GM13976 (cell line): ENCODE data around the gene SH3RF1.

Experiments
- DNase-seq: peaks from one replicate; pipeline ENCODE4 v3.0.0; 2012; ENCODE audit warnings: low spot score
- CTCF ChIP-seq: IDR thresholded peaks from 2 replicates; pipeline ENCODE4 v1.5.1; 2012; ENCODE audit warnings: borderline replicate concordance, mild to moderate bottlenecking; ENCODE audit not compliant: insufficient read depth; ENCODE audit errors: extremely low read depth, missing control alignments, control extremely low read depth
- in situ Hi-C: fragments of 300-500 bp; cut with MboI; formaldehyde crosslinking; loops from one replicate; pipeline ENCODE4 v1.12.0; 2022; ENCODE audit warnings: low sequenced_read_pairs, mixed read lengths, inconsistent platforms; ENCODE audit not compliant: unreplicated experiment

The SH3RF1 gene

GRCh38 chr4:169274033-169274432 is 3.3 kb upstream of the SH3RF1 start:
- in situ Hi-C loops: no loop called here
- no peak for TF ChIP-seq CTCF

GRCh38 chr4:169272265-169272886 is 1.6 kb upstream of the SH3RF1 start:
- peak; percentile 69 for DNase-seq
- no peak for TF ChIP-seq CTCF
- in situ Hi-C loops: no loop called here

More at GRCh38 chr4:169274033-169274432, 3.3 kb upstream of the SH3RF1 start:
- no peak for DNase-seq

- in situ Hi-C loops: no loop called here
- no peak for TF ChIP-seq CTCF
- DNase-seq: peak; percentile 30
Observed at GRCh38 chr4:169271692-169272007, 894 bp upstream of the SH3RF1 start.

GRCh38 chr4:169269916-169270809 is 593 bp downstream of the SH3RF1 start:
- DNase-seq: peak; percentile 78
- in situ Hi-C loops: no loop called here
- TF ChIP-seq CTCF: peak; percentile 32

- no peak for TF ChIP-seq CTCF
- DNase-seq: no peak
- in situ Hi-C loops: no loop called here
Observed at GRCh38 chr4:169268951-169269760, 1.6 kb downstream of the SH3RF1 start.

GRCh38 chr4:169267070-169267469 is 3.7 kb downstream of the SH3RF1 start:
- no peak for TF ChIP-seq CTCF
- in situ Hi-C loops: no loop called here
- DNase-seq: no peak
